K562 (cell line): ENCODE data around the gene FXYD4. TPM values are rescaled to one million over a fixed set of nuclear protein-coding genes. Genes with fewer than 3 reads are reported as not detected.
A peak's percentile ranks its signal among the peaks of the same experiment; 100 is the strongest.

Experiments used
- BRF1 ChIP-seq: IDR thresholded peaks from 3 replicates; pipeline ENCODE4 v1.6.1; 2011; ENCODE audit warnings: borderline replicate concordance, mild to moderate bottlenecking; ENCODE audit not compliant: insufficient read length; ENCODE audit errors: extremely low read depth
- CCAR2 ChIP-seq: fragments of 200-400 bp; formaldehyde crosslinking; IDR thresholded peaks from 2 replicates; pipeline ENCODE4 v1.6.1; 2017; ENCODE audit warnings: mild to moderate bottlenecking, low read depth, low read length
- CTBP1 ChIP-seq: fragments of 450-650 bp; IDR thresholded peaks from 2 replicates; pipeline ENCODE4 v1.6.1; 2016; ENCODE audit warnings: borderline replicate concordance
- FOSL1 ChIP-seq: fragments of 200-800 bp; sonication (Bioruptor generic); conservative IDR thresholded peaks from 2 replicates; pipeline ENCODE4 v1.6.1; 2016; ENCODE audit warnings: missing genetic modification characterization, missing compliant biosample characterization
- FOXA3 ChIP-seq, 2 experiments: fragments of 450-650 bp in 1 of 2; sonication (generic) in 1 of 2; formaldehyde crosslinking; IDR thresholded peaks in 1 of 2; conservative IDR thresholded peaks in 1 of 2; 2 replicates each; pipeline versions ENCODE4 v1.4.0 to v1.8.0; 2020 to 2022; ENCODE audit warnings: mild to moderate bottlenecking in 2 of 2, missing genetic modification reagents in 1 of 2
- HBP1 ChIP-seq: fragments of 450-650 bp; formaldehyde crosslinking; IDR thresholded peaks from 2 replicates; pipeline ENCODE4 v1.4.0; 2022; ENCODE audit warnings: missing genetic modification characterization
- L3MBTL2 ChIP-seq: fragments of 450-650 bp; IDR thresholded peaks from 2 replicates; pipeline ENCODE4 v1.6.1; 2016; ENCODE audit warnings: mild to moderate bottlenecking, moderate library complexity
- MCM5 ChIP-seq: fragments of 450-650 bp; IDR thresholded peaks from 2 replicates; pipeline ENCODE4 v1.6.1; 2016; ENCODE audit warnings: low read depth
- MCM7 ChIP-seq, 2 experiments: fragments of 450-650 bp; IDR thresholded peaks; 2 replicates each; pipeline ENCODE4 v1.6.1; 2016 to 2018
- MTA1 ChIP-seq: fragments of 450-650 bp; IDR thresholded peaks from 2 replicates; pipeline ENCODE4 v1.6.1; 2017; ENCODE audit warnings: borderline replicate concordance
- NCOR1 ChIP-seq: fragments of 450-650 bp; IDR thresholded peaks from 2 replicates; pipeline ENCODE4 v1.6.1; 2016; ENCODE audit warnings: mild to moderate bottlenecking, moderate library complexity
- PHB2 ChIP-seq: fragments of 450-650 bp; IDR thresholded peaks from 2 replicates; pipeline ENCODE4 v1.6.1; 2017; ENCODE audit warnings: low read depth
- POLR2AphosphoS5 ChIP-seq: IDR thresholded peaks from 2 replicates; pipeline ENCODE4 v1.6.1; 2011; ENCODE audit warnings: mild to moderate bottlenecking, low read depth, low read length, moderate library complexity; ENCODE audit not compliant: control insufficient read depth, insufficient read depth
- REST ChIP-seq, 2 experiments: fragments of 450-650 bp; formaldehyde crosslinking in 1 of 2; IDR thresholded peaks; 2 replicates each; pipeline versions ENCODE4 v1.4.0 to v1.6.1; 2014 to 2020; ENCODE audit warnings: mild to moderate bottlenecking in 2 of 2, borderline replicate concordance in 1 of 2, low read depth in 1 of 2
- SMARCC2 ChIP-seq: fragments of 450-650 bp; IDR thresholded peaks from 2 replicates; pipeline ENCODE4 v1.6.1; 2017; ENCODE audit warnings: antibody characterized with exemption, moderate library complexity, mild to moderate bottlenecking, low read depth
- TRIM25 ChIP-seq: fragments of 450-650 bp; IDR thresholded peaks from 2 replicates; pipeline ENCODE4 v1.7.0; 2016; ENCODE audit warnings: borderline replicate concordance
- ZNF232 ChIP-seq: sonication (generic); formaldehyde crosslinking; IDR thresholded peaks from 2 replicates; pipeline ENCODE4 v1.8.0; 2022; ENCODE audit warnings: mild to moderate bottlenecking, missing genetic modification reagents
- ZNF57 ChIP-seq: fragments of 450-650 bp; formaldehyde crosslinking; IDR thresholded peaks from 2 replicates; pipeline ENCODE4 v1.4.0; 2020; ENCODE audit warnings: mild to moderate bottlenecking, moderate library complexity
- polyA plus RNA-seq, 8 experiments: library from polyadenylated mRNA; depleted of rRNA in 4 of 8; stranded (reverse) in 5 of 8; unstranded in 3 of 8; fragments of >200 nt; fragmentation: Nextera tagmentation in 2 of 8; fragmentation: Illumina TruSeq in 1 of 8; extraction: Ambion mirVana in 2 of 8; extraction: Trizol in 1 of 8; gene quantifications; 2 replicates each; pipeline versions ENCODE4 v1.2.1 to v1.2.3, GENCODE V29; 2011 to 2014; ENCODE audit warnings: inconsistent platforms in 1 of 8, missing spikeins in 1 of 8
- total RNA-seq, 7 experiments: library from RNA; depleted of rRNA in 6 of 7; stranded (reverse); fragments of >200 nt in 6 of 7; fragmentation: Illumina TruSeq in 2 of 7; extraction: Trizol in 2 of 7; gene quantifications; 2 replicates each; pipeline versions ENCODE4 v1.2.1 to v1.2.3, GENCODE V29; 2011 to 2021; ENCODE audit warnings: low replicate concordance in 1 of 7

The FXYD4 gene
- total and polyA plus RNA-seq, 9 of the 15 experiments (the other 6 are each of a cell fraction or from before 2014, with no cell fraction given), result not detected

- TF ChIP-seq HBP1 (no peak), POLR2AphosphoS5 (no peak), NCOR1 (no peak), ZNF232 (no peak), REST (IDR thresholded peaks at IDR 0.05; ENCODE audit: borderline replicate concordance) (no peak; the same call in 1 of the 2 replicates), REST (CRISPR knock-in tag; IDR thresholded peaks at IDR 0.05; ENCODE audit: low read depth) (no peak), MCM5 (no peak), PHB2 (no peak), BRF1 (no peak), MTA1 (peak; percentile 42; the same call in 1 of the 2 replicates), MCM7 (IDR thresholded peaks at IDR 0.05) (no peak), L3MBTL2 (peak; percentile 30; the same call in 1 of the 2 replicates), SMARCC2 (no peak), FOSL1 (peak; percentile 77), CTBP1 (peak; percentile 50; the same call in 1 of the 2 replicates), FOXA3 (CRISPR knock-in tag; conservative IDR thresholded peaks at IDR 0.05 in 1 of 2, IDR thresholded peaks at IDR 0.05 in 1 of 2) (no peak), TRIM25 (no peak), CCAR2 (no peak), ZNF57 (CRISPR knock-in tag) (no peak)
Measured at GRCh38 chr10:43355749-43356371, 15.6 kb upstream of the FXYD4 start (continued).
